ENCODE measurements around the gene ZBTB2. TPM values are rescaled to one million over a fixed set of nuclear protein-coding genes. Genes with fewer than 3 reads are reported as not detected.
A peak's percentile ranks its signal among the peaks of the same experiment; 100 is the strongest.

Gene ZBTB2
- total RNA-seq, 1 experiment from 2014 or later = 8.9 TPM

DNA sequence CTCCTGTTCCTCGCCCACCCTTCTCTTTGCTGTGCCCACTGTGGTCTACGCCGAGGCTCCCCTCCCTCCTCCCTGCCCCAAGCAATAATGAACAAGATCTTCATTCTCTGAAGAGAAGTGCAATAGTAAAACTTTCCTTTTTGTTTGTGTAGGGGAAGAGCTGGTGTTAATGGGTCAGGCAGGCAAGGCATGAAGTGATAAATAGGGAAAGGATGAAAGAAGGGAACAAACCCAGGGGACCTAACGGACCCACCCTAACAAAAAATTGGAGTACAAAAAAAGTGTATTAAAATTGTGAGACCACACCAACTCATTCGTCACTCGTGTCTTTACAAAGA lies 66.9 kb downstream of the ZBTB2 start:
- Histone ChIP-seq H3K4me1 (replicated peaks; ENCODE audit: insufficient read depth) (peaks cover 39% of the 10 kb centered on the region), H3K27me3 (ENCODE audit: insufficient read depth, low read depth) (no peaks in the 10 kb centered on the region), H3K27ac (peak overlapping the region; percentile 43), H3K4me2 (peak overlapping the region; percentile 91), H3K36me3 (ENCODE audit: low read depth) (no peaks in the 10 kb centered on the region), H3K4me3 (peak overlapping the region; percentile 68; the same call in 1 of the 2 replicates), H3F3A (ENCODE audit: insufficient read depth, low read depth) (peaks cover 23% of the 10 kb centered on the region), H4K20me1 (ENCODE audit: insufficient read depth) (no peaks in the 10 kb centered on the region), H3K9me3 (ENCODE audit: insufficient read depth, low read depth) (no peaks in the 10 kb centered on the region), H3K9me2 (ENCODE audit: insufficient read depth) (no peaks in the 10 kb centered on the region), H2AFZ (peak overlapping the region; percentile 58; the same call in 1 of the 2 replicates), H3K79me2 (ENCODE audit: low read depth) (peaks cover 40% of the 10 kb centered on the region)
- no TSS peak for BruUV-seq (replicated peaks)
- intact Hi-C loops (cut with micrococcal nuclease; ENCODE audit: unreplicated experiment) = loop anchor here (1.0 to 10.0 kb wide), 3 partner anchors 80 to 310 kb away; no protein-coding TSS in a partner anchor
- DNase-seq = no peak
- CTCF ChIA-PET = interaction anchor here (0.5 to 4.2 kb wide), 7 partner anchors 65 to 1677 kb away, joined by 3 to 24 read pairs (median 9); no protein-coding TSS in a partner anchor
- POLR2A ChIA-PET (ENCODE audit: unreplicated experiment) = interaction anchor here (0.5 kb wide), 1 partner anchor 442 kb away, joined by 3 read pairs; no protein-coding TSS in a partner anchor
- TF ChIP-seq, protein P1, sequence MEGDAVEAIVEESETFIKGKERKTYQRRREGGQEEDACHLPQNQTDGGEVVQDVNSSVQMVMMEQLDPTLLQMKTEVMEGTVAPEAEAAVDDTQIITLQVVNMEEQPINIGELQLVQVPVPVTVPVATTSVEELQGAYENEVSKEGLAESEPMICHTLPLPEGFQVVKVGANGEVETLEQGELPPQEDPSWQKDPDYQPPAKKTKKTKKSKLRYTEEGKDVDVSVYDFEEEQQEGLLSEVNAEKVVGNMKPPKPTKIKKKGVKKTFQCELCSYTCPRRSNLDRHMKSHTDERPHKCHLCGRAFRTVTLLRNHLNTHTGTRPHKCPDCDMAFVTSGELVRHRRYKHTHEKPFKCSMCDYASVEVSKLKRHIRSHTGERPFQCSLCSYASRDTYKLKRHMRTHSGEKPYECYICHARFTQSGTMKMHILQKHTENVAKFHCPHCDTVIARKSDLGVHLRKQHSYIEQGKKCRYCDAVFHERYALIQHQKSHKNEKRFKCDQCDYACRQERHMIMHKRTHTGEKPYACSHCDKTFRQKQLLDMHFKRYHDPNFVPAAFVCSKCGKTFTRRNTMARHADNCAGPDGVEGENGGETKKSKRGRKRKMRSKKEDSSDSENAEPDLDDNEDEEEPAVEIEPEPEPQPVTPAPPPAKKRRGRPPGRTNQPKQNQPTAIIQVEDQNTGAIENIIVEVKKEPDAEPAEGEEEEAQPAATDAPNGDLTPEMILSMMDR (conservative IDR thresholded peaks at IDR 0.05) = peak; percentile 53; the same call in 1 of the 2 replicates
- TF ChIP-seq EZH2 (IDR thresholded peaks at IDR 0.05; ENCODE audit: low read depth) = no peak

DNA sequence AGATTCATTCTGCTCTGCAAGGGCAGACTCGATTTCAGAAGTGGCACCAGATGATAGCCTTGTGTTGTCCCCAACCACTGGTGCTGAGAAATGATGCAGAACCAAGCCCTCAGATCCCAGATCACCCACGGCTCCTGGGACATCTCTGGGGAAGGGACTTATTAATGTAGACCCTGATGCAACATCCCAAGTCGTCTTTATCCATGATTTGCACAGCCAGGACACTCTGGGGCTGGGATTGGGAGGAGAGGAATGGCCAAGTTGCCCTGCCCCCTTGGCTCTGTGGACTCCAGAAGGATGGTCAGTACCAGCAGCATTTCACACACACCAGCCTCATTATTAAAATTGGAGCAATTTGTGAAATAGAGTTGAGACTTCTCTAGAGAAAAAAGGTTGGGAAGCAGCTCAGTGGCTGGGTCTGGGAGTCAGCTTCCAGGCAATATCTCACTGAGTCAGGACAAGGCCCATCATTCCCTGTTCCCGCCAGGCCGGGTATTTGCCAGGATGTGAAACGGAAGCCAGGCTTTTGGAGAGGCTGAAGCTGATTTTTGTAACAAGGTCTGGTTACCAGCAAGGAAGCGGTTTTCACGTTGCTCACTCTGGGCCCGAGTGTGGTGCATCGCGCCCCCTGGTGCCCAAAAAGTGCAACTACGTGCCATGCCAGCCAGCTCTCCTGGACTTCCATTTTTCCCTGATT lies 67.4 kb downstream of the ZBTB2 start:
- DNase-seq = peak; percentile 70 to 74
- no TSS peak for BruUV-seq (replicated peaks)
- Histone ChIP-seq H4K20me1 (ENCODE audit: insufficient read depth) (no peaks in the 10 kb centered on the region), H3K9me2 (ENCODE audit: insufficient read depth) (no peaks in the 10 kb centered on the region), H3K36me3 (ENCODE audit: low read depth) (no peaks in the 10 kb centered on the region), H3K27ac (peak overlapping the region; percentile 48), H2AFZ (peak overlapping the region; percentile 58; the same call in 1 of the 2 replicates), H3K4me2 (peak overlapping the region; percentile 91), H3K27me3 (ENCODE audit: insufficient read depth, low read depth) (no peaks in the 10 kb centered on the region), H3K4me1 (replicated peaks; ENCODE audit: insufficient read depth) (peaks cover 39% of the 10 kb centered on the region), H3F3A (ENCODE audit: insufficient read depth, low read depth) (peaks cover 21% of the 10 kb centered on the region; the same call in 1 of the 2 replicates), H3K9me3 (ENCODE audit: insufficient read depth, low read depth) (no peaks in the 10 kb centered on the region), H3K4me3 (peak overlapping the region; percentile 68; the same call in 1 of the 2 replicates), H3K79me2 (ENCODE audit: low read depth) (peaks cover 40% of the 10 kb centered on the region)
- ChIA-PET CTCF (interaction anchor here (0.6 to 4.2 kb wide), 5 partner anchors 66 to 432 kb away, joined by 3 to 24 read pairs (median 10); no protein-coding TSS in a partner anchor), POLR2A (ENCODE audit: unreplicated experiment) (interaction anchor here (0.5 kb wide), 1 partner anchor 441 kb away, joined by 3 read pairs; no protein-coding TSS in a partner anchor)
- TF ChIP-seq, protein P1 (conservative IDR thresholded peaks at IDR 0.05) = peak; percentile 96
- TF ChIP-seq EZH2 (IDR thresholded peaks at IDR 0.05; ENCODE audit: low read depth) = no peak
- intact Hi-C loops (cut with micrococcal nuclease; ENCODE audit: unreplicated experiment) = loop anchor here (1.0 to 10.0 kb wide), 3 partner anchors 79 to 310 kb away; no protein-coding TSS in a partner anchor

DNA sequence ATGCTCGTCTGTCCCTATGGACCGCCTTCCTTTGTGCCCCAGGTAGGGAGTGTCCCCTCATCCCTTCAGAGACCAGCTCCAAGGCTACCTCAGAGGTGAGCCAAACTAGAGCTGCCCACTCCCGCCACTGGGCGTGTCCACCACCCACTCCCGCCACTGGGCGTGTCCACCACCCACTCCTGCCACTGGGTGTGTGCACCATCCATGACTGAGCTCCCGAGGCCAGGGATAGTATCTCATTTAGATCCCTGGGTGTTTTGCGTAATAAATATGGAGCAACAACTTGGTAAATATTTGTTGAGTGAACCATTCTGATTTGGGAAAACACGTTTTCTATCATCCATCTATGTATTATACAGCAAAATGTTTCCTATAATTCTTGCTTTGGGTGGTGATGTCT lies 68.8 kb downstream of the ZBTB2 start:
- BruUV-seq (replicated peaks) = no TSS peak
- Histone ChIP-seq H3K36me3 (ENCODE audit: low read depth) (no peaks in the 10 kb centered on the region), H3K4me3 (no peak overlapping the region), H3K9me2 (ENCODE audit: insufficient read depth) (no peaks in the 10 kb centered on the region), H2AFZ (no peak overlapping the region), H3K79me2 (ENCODE audit: low read depth) (peaks cover 33% of the 10 kb centered on the region), H3K9me3 (ENCODE audit: insufficient read depth, low read depth) (no peaks in the 10 kb centered on the region), H3F3A (ENCODE audit: insufficient read depth, low read depth) (peaks cover 32% of the 10 kb centered on the region), H3K27ac (peak overlapping the region; percentile 41; the same call in 1 of the 2 replicates), H3K27me3 (ENCODE audit: insufficient read depth, low read depth) (no peaks in the 10 kb centered on the region), H3K4me1 (replicated peaks; ENCODE audit: insufficient read depth) (peaks cover 51% of the 10 kb centered on the region), H4K20me1 (ENCODE audit: insufficient read depth) (no peaks in the 10 kb centered on the region), H3K4me2 (no peak overlapping the region)
- TF ChIP-seq EZH2 (IDR thresholded peaks at IDR 0.05; ENCODE audit: low read depth) = no peak
- TF ChIP-seq, protein P1 (conservative IDR thresholded peaks at IDR 0.05) = no peak
- ChIA-PET CTCF (interaction anchor here (4.2 kb wide), 1 partner anchor 308 kb away, joined by 24 read pairs; no protein-coding TSS in a partner anchor), POLR2A (ENCODE audit: unreplicated experiment) (no interaction called here)
- DNase-seq = peak in 1 of 2 experiments; percentile 60
- intact Hi-C loops (cut with micrococcal nuclease; ENCODE audit: unreplicated experiment) = loop anchor here (10.0 kb wide), 2 partner anchors 78 to 278 kb away; no protein-coding TSS in a partner anchor

Data from PC-9 (cell line).